CD4-positive, alpha-beta T cell treated with Interleukin-2 at 100 ng/mL for 4 hours (primary cell): Measurements from ENCODE around the gene TASL.
A peak's percentile ranks its signal among the peaks of the same experiment; 100 is the strongest.
"Not testable (repeated sequence)": the region's sequence is repeated elsewhere in the genome, so short reads cannot be mapped to it uniquely, and the experiment has no call there.

ENCODE experiments used
- DNase-seq: peaks from one replicate; pipeline ENCODE4 v3.0.0-alpha.2; 2020; ENCODE audit warnings: low spot score

The TASL gene

DNA sequence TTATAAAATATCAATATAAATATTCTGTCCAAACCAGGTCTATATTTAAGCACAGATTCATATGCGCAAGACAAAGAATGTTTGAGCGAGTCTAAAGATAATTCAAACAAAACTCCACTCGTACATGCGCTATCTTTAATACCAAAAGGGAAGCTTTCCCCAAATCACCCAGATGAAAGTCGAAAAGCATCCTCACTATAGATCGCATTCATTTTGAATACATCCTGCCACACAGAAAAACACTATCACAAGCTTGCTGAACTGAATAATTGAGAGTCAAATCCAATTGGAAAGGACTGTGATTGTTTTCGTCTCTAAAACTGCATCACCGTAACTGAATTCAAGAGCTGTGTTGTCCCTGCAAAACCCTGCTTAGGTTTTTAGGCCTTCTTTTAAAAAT, 685 bp downstream of the TASL start:
- DNase-seq, result no peak

DNA sequence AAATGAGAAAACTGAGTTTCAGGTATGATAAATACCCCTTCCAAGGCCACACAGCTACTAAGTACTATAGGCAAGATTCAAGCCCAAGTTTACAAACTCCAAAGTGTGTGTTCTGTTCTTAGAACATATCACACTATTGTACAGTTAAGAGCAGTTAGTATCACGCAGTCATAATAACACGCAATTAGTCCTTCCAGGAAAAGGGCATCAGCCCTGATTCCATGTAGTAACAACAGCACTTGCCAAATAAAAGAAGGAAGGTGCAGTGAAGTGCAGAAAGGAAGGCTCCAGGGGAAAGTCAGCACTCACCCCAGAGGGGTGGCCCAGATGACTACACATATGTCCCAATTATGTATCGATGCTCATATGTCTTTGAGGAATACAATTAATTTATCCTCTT, 4.4 kb downstream of the TASL start:
- no peak for DNase-seq

DNA sequence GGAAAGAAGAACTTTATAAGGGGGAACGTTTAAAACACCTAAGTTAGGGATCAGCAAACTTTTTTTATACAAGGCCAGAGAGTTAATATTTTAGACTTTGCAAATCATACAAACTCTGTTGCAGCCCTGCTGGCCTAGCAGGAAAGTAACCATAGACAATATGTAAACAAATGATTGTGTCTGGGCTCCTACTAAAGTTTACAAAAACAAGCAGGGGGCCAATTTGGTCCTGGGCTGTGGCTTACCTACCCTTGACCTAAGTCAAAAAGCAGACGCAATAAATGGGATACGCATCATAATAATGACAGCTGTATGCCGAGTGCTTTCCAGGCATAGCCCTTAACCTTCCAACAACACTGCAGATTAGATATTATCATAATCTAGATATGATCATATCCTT, 4.9 kb downstream of the TASL start:
- DNase-seq, result no peak

DNA sequence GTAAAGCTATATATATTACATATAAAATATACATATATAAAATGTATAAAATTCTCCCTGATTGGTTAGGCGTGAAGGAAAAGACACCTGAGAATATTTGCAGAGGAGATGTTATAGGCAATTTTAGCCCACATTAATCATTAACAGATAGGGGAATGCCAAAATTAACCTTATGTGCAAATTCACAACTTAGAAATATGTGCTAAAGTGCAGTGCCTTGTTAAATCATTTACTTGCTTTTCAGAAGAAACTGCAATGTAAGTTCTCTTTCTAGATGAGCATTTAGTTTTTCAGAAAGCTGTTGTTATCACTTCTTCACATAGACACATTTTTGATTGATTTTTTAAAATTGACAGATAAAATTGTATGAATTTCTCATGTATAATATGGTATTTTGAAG, 5.6 kb downstream of the TASL start:
- DNase-seq, result no peak

DNA sequence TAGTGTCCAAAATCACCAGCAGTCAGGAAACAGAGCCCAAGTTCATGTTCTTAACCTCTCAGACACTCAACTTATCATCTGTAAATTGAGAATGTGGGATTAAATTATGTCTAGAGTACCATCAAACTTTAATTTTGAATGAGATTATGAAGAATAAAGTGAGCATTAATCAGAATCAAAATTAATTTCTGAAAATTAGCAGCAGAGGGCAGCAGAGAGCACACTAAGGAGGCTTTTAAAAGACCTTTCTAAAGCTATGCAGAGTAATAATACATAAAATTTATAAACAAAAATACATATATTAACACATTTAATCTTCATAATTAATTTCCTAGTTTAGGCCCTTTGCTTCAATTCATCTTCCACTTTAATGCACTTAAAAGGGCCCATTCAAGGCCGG, 7.1 kb downstream of the TASL start:
- peak; percentile 44 for DNase-seq

DNA sequence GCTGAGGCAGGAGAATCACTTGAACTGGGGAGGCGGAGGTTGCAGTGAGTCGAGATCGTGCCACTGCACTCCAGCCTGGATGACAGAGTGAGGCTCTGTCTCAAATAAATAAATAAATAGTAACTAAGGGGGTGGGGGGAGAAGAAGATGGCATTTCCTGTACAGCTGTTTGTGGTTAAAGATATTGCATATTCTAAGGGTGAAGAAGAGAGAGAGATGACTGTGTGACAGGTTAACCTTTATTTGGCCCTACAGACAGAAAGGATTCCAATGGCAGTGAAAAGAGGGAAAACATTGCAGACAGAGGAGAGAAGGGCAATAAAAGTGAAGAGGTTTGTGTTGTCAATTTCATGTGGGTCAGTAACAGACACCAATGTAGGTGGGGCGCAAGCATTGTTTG, 9.4 kb downstream of the TASL start:
- DNase-seq, result no peak

DNA sequence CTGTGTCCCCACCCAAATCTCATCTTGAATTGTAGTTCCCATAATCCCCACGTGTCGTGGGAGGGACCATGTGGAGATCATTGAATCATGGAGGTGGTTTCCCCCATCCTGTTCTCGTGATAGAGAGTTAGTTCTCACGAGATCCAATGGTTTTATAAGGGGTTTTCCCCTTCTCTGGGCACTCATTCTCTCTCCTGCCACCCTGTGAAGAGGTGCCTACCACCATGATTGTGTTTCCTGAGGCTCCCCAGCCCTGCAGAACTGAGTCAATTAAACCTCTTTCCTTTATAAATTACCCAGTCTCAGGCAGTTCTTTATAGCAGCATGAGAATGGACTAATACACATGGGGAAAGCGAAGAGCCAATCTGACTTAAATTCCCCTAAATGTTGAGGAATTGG, 14.5 kb downstream of the TASL start:
- not testable (repeated sequence) for DNase-seq

DNA sequence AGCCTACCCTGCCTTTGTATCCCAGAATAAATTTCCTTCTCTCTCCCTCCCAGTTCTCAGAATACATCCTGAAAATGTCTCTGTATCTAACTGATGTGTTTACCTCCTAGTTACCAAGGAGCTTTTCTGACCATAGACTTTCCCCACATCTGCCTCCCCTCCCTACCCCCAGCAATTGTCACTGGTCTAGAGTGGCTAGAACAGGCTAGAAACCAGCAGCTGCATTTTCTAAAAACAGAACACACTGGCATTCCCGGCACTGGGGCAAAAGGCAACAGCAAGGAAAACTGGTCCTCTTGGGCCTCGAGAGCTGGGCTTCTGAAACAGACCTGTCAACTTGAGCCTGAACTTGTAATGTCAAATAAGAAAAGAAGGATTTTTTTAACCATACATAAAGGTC, 16.4 kb downstream of the TASL start:
- no peak for DNase-seq

DNA sequence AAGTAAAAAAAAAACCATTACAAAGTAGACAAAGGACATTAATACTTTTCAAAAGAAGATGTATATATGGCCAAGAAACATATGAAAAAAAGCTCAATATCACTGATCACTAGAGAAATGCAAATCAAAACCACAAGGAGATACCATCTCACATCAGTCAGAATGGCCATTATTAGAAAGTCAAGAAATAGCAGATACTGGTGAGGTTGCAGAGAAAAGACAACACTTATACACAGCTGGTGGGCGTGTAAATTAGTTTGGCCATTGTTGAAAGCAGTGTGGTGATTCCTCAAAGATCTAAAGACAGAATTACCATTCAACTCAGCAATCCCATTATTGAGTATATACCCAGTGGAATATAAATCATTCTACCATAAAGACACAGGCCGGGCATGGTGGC, 39.3 kb downstream of the TASL start:
- no peak for DNase-seq

DNA sequence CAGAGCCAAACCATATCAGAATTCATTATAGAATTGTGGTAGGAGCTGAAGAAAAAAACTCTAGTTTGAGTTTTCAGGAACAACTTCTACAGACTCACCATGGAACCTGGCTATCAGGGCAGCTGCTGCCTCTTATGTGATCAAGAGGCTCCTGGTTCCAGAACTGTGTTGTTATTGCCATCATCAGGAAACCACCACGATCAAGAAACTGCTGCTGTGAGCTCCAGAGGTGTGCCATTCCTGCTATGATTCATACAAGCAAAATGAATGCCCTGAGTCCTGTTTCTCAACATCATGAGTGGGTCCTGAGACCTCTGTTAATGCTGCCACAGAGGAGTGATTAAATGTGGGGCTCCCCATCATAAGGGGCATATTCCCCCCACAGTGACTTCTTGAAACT, 43.7 kb downstream of the TASL start:
- DNase-seq, result no peak

DNA sequence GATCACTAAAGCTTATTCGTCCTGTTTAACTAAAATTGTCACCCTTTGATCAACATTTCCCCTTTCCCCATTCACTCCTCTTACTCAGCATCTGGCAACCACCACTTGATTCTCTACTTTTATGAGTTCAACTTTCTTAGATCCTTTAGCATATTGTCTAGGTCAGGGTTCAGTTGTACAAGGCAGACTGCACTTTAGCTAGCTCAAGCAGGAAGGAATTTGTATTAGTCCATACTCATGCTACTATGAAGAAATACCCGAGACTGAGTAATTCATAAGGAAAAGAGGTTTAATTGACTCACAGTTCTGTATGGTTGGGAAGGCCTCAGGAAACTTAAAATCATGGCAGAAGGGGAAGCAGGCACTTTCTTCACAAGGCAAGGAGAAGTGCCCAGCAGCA, 44.3 kb downstream of the TASL start:
- DNase-seq, result no peak

DNA sequence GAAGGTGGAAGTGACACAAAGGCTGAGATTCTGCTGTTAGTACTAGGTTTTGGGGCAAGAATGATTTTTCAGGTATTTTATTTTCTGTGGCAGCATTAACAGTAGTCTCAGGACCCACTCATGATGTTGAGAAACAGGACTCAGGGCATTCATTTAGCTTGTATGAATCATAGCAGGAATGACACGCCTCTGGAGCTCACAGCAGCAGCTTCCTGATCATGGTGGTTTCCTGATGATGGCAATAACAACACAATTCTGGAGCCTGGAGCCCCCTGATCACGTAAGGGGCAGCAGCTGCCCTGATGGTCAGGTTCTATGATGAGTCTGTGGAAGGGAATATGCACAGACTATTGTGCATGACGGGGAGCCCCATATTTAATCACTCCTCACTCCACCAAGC, 47.0 kb downstream of the TASL start:
- no peak for DNase-seq

DNA sequence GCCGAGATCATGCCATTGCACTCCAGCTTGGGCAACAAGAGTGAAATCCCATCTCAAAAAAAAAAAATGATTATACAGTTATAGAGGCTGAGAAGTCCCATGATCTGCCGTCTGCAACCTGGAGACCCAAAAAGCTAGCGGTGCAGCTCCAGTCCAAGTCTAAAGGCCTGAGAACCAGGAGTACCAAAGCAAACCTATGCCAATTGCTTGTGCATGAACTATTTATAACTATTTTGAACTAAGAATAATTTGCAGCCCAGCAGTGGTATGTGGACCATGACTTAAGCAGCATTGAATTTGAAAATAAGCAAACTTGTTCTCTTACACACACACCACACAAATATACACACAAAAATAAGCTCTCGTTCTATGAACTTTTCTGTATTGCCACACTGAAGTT, 51.8 kb downstream of the TASL start:
- no peak for DNase-seq

DNA sequence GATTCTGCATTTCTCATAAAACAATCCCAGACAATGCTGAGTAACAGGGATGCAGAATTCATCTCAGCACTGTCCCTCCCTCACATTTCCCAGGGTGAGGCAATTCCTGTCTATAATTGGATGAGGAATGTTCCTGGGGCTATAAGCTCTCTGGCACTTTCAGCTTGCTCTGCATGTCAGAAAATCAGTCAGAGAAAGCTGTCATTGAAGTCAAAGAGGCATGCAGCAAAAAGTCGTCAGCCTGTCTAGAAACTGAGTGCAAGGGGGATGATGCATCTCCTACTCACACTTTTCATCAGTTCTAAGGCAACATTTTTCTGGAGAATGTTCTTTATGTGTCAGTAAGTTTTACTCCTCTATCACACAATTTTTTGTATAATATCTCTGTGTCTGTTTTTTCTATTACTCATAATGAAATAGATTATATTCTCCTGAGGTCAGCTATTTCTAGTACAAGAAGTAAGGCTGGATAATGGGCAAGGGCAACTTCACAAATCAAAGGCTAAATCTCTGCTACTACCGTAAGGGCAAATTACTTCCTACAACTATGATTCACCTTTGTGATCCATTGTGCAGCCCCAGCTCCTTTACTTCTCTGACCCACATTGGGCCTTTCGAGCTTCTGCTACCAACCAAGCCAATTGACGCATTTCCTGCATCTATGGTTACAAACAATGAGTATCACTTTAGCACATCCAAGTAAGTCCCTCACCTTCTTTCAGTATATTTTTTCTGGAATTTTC, 56.0 kb downstream of the TASL start:
- DNase-seq, result no peak

DNA sequence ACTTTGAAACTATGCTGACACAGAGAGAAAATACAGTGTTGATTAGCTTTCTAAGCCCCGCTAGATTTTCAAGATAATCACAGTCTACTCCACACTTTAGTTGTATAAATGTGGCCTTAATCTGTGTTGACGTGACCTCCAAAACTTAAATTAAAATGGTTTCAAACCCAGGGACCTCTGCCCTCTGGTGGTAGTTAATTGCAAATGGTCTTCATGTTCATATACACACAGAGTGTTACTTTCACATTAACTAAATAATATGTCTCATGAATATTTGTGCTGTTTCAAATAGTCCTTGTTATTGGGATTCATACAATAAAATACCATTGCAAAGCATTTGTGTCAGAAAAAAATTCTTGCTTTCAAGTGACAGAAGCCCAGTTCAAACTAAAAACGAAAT, 64.3 kb downstream of the TASL start:
- no peak for DNase-seq
